Activated T-cell treated with anti-CD3 and anti-CD28 coated beads, Interleukin-2, amount 50 U/mL, for 4 hours (primary cell): ENCODE data around the gene MRTFA. TPM values are rescaled to one million over a fixed set of nuclear protein-coding genes. Genes with fewer than 3 reads are reported as not detected.
A peak's percentile ranks its signal among the peaks of the same experiment; 100 is the strongest.
"Not testable (repeated sequence)": the region's sequence is repeated elsewhere in the genome, so short reads cannot be mapped to it uniquely, and the experiment has no call there.

Source experiments
- ATAC-seq, 2 donors: fragments of 200-7000 bp; cut with Tn5 transposase; one replicate each; pipeline ENCODE4 v1.10.0; 2021
- DNase-seq: peaks from one replicate; pipeline ENCODE4 v3.0.0-alpha.2; 2020
- H3K27me3 Mint-ChIP-seq: one replicate; pipeline ENCODE4 v1.8.0; 2021; ENCODE audit warnings: low read depth, mixed read lengths
- H3K36me3 Mint-ChIP-seq: one replicate; pipeline ENCODE4 v1.8.0; 2022; ENCODE audit warnings: mixed read lengths; ENCODE audit not compliant: insufficient read depth
- H3K4me1 Mint-ChIP-seq: one replicate; pipeline ENCODE4 v1.8.0; 2021; ENCODE audit warnings: low read depth, mixed read lengths
- H3K4me3 Mint-ChIP-seq: one replicate; pipeline ENCODE4 v1.8.0; 2021; ENCODE audit warnings: mild to moderate bottlenecking, moderate library complexity, mixed read lengths
- H3K9me3 Mint-ChIP-seq: one replicate; pipeline ENCODE4 v1.8.0; 2021; ENCODE audit warnings: mixed read lengths
- total RNA-seq, 3 donors: library from RNA; stranded (reverse); gene quantifications; one replicate each; pipeline ENCODE4 v1.2.1, GENCODE V29; 2021

Gene MRTFA
- total RNA-seq, 3 donors from 2014 or later: 35.3 to 42.2 (median 38.2) TPM

DNA sequence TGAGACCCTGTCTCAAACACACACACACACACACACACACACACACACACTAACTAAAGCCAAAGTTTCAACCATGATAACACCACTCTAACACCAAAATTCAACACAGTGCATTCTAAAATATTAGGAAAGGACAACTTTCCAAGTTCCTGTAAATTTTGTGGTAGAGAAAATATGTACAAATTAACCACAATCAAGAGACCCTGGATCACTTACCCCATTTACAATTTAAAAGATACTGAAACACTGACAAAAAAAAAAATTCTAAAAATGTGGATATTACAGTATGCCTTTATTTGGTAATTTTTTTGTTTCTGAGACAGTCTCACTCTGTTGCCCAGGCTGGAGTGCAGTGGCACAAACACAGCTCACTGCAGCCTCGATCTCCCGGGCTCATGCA lies 9.7 kb downstream of the MRTFA start:
- Mint-ChIP-seq H3K27me3 (no peaks in the 10 kb centered on the region), H3K36me3 (peaks cover 6% of the 10 kb centered on the region), H3K4me1 (peaks cover 42% of the 10 kb centered on the region), H3K9me3 (peaks cover 8% of the 10 kb centered on the region), H3K4me3 (no peak overlapping the region)
- DNase-seq (no peak), ATAC-seq (no peak)

DNA sequence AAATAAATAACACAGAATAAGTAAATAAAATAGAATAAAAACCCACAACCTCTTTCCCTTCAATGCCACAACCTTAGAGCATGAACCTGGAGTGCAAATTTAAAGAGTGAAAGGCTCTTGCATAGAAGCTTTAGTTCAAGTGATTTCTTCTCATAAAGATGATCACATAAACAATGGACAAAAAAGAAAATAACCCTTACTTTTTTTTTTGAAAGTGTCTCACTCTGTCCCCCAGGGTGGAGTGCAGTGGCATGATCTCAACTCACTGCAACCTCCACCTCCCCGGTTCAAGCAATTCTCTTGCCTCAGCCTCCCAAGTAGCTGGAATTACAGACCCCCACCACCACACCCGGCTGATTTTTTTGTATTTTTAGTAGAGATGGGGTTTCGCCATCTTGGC lies 10.7 kb downstream of the MRTFA start:
- not testable (repeated sequence) for DNase-seq, H3K27me3 Mint-ChIP-seq, ATAC-seq, H3K4me3 Mint-ChIP-seq
- Mint-ChIP-seq H3K9me3 (peaks cover 10% of the 10 kb centered on the region), H3K36me3 (peaks cover 11% of the 10 kb centered on the region), H3K4me1 (peaks cover 33% of the 10 kb centered on the region)

DNA sequence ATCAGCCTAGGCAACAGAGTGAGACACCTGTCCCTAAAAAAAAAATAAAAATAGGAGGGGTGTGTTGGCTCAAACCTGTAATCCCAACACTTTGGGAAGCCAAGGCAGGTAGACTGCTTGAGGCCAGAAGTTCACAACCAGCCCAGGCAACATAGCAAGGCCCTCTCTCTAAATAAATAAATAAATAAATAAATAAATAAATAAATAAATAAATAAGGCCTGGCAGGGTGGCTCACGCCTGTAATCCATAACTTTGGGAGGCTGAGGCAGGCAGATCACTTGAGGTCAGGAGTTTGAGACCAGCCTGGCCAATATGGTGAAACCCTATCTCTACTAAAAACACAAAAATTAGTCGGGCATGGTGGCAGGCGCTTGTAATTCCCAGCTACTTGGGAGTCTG lies 11.2 kb downstream of the MRTFA start:
- not testable (repeated sequence) for DNase-seq, H3K4me3 Mint-ChIP-seq, H3K27me3 Mint-ChIP-seq, ATAC-seq
- Mint-ChIP-seq H3K36me3 (peaks cover 15% of the 10 kb centered on the region), H3K4me1 (peaks cover 37% of the 10 kb centered on the region), H3K9me3 (peaks cover 14% of the 10 kb centered on the region)

DNA sequence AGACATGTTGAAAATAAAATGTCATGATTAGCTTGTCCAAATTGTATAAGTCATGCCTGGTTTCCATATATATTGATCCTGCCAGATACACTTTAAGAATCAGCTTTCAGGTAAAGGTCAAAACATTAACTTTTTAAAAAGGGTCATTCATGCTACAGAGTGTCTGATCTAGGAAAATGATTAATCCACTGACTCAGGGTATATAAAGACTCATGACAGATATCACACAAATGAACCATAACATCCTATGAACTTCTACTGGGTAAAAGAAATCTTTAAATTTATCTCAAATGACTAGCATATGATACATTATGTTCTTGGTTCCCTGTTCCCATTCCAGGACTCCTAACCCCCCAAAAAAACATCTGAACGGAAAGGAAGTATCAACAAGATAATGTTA lies 11.7 kb downstream of the MRTFA start:
- Mint-ChIP-seq H3K4me3 (no peak overlapping the region), H3K4me1 (peaks cover 37% of the 10 kb centered on the region), H3K9me3 (peaks cover 14% of the 10 kb centered on the region), H3K36me3 (peaks cover 15% of the 10 kb centered on the region), H3K27me3 (no peaks in the 10 kb centered on the region)
- DNase-seq (no peak), ATAC-seq (peak; percentile 48 to 56)

DNA sequence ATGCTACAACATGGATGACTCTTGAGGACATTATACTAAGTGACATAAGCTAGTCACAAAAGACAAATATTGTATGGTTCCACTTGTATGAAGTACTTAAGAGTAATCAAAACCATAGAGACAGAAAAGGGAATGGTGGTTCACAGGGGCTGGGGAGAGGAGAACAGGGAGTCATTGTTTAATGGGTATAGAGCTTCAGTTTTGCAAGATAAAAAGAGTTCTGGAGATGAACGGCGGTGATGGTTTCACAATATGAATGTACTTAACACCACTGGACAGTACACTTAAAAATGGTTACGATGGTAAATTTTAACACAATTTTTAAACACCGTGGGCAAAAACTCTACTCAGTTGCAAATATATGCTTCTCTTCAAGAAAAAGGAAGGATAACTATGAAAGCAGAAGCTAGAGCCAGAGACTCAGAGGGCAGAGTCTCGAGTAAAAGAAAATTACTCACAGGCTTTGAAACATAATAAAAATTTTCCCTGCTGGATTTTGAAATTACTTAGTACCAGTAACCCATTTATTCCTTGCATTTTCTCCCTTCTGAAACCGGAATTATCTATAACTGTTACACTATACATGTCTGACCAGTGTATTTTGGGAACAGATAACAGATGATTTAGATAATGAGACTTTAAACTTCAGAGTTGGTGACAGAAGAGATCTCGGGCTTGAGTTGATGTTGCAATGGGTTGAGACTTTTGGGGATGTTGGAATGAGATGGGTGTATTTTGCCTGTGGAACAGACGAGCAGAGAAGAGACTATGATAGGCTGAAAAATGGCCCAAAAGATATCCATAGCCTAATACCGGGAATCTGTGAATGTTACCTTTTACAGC lies 15.0 kb downstream of the MRTFA start:
- Mint-ChIP-seq H3K4me3 (no peak overlapping the region), H3K27me3 (no peaks in the 10 kb centered on the region), H3K4me1 (peaks cover 19% of the 10 kb centered on the region), H3K9me3 (peaks cover 14% of the 10 kb centered on the region), H3K36me3 (peaks cover 20% of the 10 kb centered on the region)
- no peak for DNase-seq
- ATAC-seq: no peak

DNA sequence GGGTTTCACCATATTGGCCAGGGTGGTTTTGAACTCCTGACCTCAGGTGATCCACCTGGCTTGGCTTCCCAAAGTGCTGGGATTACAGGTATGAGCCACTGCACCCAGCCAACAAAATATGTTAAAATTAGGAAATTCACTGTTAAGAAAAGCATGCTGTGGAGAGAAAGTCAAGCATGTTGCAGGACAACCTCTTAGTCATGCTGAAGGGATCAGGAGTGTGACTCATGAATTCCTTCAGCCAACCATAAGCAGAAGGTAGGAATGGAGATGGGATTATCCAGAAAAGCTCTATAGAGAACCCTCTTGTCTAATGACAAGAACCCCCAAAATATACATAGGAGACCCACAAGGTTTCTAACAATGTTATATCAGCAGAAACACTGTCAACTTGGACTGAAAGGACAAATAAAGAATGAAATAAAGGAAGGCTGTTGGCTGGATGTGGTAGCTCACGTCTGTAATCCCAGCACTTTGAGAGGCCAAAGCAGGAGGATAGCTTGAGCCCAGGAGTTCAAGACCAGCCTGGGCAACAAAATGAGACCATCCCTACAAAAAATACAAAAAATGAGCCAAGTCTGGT lies 16.0 kb downstream of the MRTFA start:
- peaks cover 23% of the 10 kb centered on the region for H3K4me1 Mint-ChIP-seq

DNA sequence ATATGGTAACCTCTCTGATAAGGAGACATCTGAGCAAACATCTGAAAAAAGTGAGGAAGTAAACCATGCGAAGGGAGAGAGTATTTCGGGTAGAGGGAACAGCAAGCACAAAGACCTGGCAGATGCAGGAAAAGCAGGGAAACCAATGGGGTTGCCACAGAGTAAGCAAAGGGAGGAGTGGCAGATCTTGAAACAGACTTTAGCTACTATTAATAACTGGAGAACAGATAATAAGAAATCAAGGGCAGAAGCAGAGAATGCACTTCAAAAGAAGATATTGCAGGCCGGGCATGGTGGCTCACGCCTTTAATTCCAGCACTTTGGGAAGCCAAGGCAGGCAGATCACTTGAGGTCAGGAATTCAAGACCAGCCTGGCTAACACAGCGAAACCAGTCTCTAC lies 18.1 kb downstream of the MRTFA start:
- DNase-seq (no peak), ATAC-seq (no peak)
- Mint-ChIP-seq H3K27me3 (no peaks in the 10 kb centered on the region), H3K9me3 (peaks cover 14% of the 10 kb centered on the region), H3K36me3 (peaks cover 23% of the 10 kb centered on the region), H3K4me3 (no peak overlapping the region), H3K4me1 (peaks cover 20% of the 10 kb centered on the region)

More for the DNA sequence above, 16.0 kb downstream of the MRTFA start:
- Mint-ChIP-seq H3K9me3 (peaks cover 14% of the 10 kb centered on the region), H3K4me3 (no peak overlapping the region), H3K27me3 (no peaks in the 10 kb centered on the region), H3K36me3 (peaks cover 23% of the 10 kb centered on the region)
- ATAC-seq (no peak), DNase-seq (no peak)

DNA sequence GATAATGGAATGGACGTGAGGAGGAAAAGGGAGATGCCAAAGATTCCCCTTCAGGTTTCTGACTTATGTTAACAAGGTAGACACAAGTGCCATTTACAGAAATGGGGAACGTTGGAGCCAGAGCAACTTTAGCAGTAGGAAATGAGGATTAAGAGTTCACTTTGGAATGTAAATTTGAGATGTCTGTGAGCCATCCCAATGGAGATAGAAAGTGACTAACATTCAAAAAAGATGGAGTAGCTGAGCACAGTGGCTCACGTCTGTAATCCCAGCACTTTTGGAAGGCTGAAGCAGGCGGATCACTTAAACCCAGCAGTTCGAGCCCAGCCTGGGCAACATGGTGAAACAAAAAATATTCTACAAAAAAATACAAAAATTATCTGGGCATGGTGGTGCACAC lies 19.9 kb downstream of the MRTFA start:
- Mint-ChIP-seq H3K36me3 (peaks cover 15% of the 10 kb centered on the region), H3K27me3 (no peaks in the 10 kb centered on the region), H3K4me1 (peaks cover 33% of the 10 kb centered on the region), H3K9me3 (peaks cover 4% of the 10 kb centered on the region), H3K4me3 (no peak overlapping the region)
- DNase-seq (no peak), ATAC-seq (no peak)

DNA sequence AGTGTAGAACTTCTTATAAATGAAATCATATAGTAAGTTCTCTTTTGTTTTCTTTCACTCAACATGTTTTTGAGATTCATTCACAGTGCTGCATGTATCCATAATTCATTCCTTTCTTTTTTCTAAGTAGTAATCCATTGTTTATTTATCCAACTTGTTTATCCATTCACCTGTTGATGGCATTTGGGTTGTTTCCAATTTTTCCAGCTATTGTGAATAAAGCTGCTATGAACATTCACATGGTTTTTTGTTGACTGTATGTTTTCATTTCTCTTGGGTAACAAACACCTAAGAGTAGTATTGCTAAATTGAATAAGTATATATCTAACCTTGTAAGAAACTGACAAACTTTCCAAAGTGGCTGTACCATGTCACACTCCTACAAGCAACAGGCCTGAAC lies 23.5 kb downstream of the MRTFA start:
- ATAC-seq: no peak
- Mint-ChIP-seq H3K9me3 (no peaks in the 10 kb centered on the region), H3K36me3 (peaks cover 6% of the 10 kb centered on the region), H3K4me3 (no peak overlapping the region), H3K27me3 (no peaks in the 10 kb centered on the region), H3K4me1 (peaks cover 36% of the 10 kb centered on the region)
- no peak for DNase-seq

DNA sequence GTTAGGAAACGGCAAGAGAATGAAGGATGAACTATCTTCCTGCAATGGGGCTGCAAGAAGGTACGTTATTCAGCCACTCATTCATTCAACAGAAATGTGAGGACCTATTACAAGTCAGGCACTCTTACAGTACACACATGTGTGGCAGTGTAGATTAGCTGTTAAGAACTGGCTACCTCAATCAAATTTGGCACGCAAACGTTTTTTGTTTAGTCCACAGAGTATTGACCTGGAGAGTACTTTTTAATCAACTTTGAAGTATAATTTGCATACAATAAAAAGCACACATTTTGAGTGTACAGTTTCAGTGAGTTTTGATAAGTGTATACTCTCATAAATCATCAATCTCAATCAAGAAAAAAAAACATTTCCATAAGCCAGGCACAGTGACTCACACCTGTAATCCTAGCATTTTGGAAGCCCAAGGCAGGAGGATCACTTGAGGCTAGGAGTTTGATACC lies 24.2 kb downstream of the MRTFA start:
- no peaks in the 10 kb centered on the region for H3K9me3 Mint-ChIP-seq
- no peak overlapping the region for H3K4me3 Mint-ChIP-seq
- H3K36me3 Mint-ChIP-seq: peaks cover 4% of the 10 kb centered on the region
- H3K4me1 Mint-ChIP-seq: peaks cover 38% of the 10 kb centered on the region
- ATAC-seq (no peak), DNase-seq (no peak)
- H3K27me3 Mint-ChIP-seq: no peaks in the 10 kb centered on the region

DNA sequence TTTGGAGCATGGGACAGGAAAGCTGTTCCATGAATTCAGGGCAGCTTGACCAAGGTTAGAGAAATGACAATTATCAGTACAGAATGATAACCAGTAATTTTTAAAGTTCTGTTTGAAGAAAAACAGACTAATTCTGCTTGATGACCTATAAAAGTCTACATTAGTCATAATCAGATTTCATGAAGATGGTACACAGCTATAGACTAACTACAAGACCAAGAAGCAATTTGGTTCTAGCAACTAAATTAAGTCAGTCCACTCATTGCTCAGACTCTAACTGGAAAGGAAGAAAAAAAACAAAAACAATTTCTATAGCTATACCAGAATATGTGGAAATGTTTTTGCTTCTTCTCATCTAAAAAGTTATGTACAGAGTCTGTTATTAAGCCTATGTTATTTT lies 24.9 kb downstream of the MRTFA start:
- Mint-ChIP-seq H3K9me3 (no peaks in the 10 kb centered on the region), H3K27me3 (no peaks in the 10 kb centered on the region), H3K4me3 (no peak overlapping the region), H3K36me3 (peaks cover 4% of the 10 kb centered on the region), H3K4me1 (peaks cover 43% of the 10 kb centered on the region)
- ATAC-seq (no peak), DNase-seq (no peak)

DNA sequence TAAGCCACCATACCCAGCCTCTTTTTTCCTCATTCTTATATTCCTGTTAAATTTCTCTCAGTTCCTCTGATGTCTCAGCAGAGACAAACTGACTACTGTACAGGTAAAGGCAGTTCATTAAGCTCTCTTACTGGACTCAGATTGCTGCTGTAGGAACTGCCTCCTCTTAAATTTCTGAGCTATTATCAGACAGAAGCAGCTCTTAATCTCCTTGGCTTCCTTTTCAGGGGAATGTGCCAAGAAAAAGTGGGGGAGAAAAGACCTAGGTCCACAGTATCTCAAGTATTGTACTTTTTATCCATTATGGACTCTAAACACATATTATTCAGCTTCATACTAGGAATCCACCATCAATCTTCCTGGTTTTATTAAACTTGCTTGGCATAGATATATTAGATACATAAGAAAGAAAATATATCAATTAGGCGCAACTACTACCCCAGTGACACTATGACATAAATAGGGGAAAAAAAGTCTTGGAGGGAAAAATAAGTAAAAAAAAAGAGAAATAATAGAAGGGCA lies 26.1 kb downstream of the MRTFA start:
- Mint-ChIP-seq H3K27me3 (no peaks in the 10 kb centered on the region), H3K9me3 (no peaks in the 10 kb centered on the region), H3K36me3 (no peaks in the 10 kb centered on the region), H3K4me1 (peaks cover 47% of the 10 kb centered on the region), H3K4me3 (no peak overlapping the region)
- ATAC-seq (no peak), DNase-seq (no peak)

DNA sequence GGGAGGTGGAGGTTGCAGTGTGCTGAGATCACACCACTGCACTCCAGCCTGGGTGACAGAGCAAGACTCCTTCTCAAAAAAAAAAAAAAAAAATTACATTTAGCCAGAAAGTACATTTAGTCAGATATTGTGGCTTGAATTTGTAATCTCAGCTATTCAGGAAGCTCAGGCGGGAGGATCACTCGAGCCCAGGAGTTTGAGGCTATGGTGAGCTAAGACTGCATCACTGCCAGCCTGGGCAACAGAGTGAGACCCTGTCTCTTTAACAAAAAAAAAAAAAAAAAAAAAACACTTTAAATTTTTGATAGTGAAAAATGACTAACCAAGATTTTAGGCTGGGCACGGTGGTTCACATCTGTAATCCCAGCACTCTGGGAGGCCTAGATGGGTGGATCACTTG lies 27.3 kb downstream of the MRTFA start:
- no peaks in the 10 kb centered on the region for H3K36me3 Mint-ChIP-seq
- no peaks in the 10 kb centered on the region for H3K9me3 Mint-ChIP-seq
- peaks cover 52% of the 10 kb centered on the region for H3K4me1 Mint-ChIP-seq
- peak in 1 of 2 donors; percentile 18 for ATAC-seq
- H3K4me3 Mint-ChIP-seq: no peak overlapping the region
- DNase-seq: no peak
- H3K27me3 Mint-ChIP-seq: no peaks in the 10 kb centered on the region

DNA sequence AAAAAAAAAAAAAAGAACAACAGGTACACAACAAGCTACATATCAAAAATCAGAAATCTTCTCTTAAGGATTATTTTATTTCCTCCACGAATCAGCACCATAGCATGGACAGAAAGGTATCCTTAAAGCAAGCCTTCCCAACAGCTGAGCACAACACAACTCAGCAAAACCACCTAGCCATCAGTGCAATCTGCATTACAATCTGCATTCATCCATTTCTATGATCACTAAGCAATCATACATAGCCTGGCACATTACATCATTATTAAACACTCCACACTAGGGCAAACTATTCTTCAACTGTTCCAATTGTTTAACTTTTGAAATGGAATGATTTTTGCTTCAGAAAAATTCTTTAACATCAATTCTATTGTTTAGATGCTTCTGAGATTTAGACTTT lies 29.0 kb downstream of the MRTFA start:
- Mint-ChIP-seq H3K27me3 (no peaks in the 10 kb centered on the region), H3K36me3 (peaks cover 2% of the 10 kb centered on the region), H3K4me1 (peaks cover 52% of the 10 kb centered on the region), H3K9me3 (no peaks in the 10 kb centered on the region), H3K4me3 (no peak overlapping the region)
- ATAC-seq (no peak), DNase-seq (no peak)

DNA sequence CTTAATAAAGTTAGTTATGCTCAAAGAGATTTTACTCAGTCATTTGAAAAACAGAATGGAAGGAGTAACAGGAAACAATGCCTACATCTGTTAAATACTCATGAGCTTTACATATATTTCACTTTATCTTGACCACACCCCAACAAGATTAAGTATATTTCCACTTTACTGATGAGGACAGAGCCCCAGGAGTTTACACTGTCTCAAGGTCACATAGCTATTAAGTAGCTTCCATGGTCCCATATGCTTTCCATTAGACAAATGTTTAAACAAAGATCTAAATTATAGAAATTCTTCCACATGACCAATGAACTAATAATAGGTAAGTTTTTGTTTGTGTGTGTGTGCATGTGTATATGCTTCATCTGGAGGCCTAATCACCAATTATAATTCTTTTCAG lies 30.2 kb downstream of the MRTFA start:
- peaks cover 45% of the 10 kb centered on the region for H3K4me1 Mint-ChIP-seq
- DNase-seq: no peak
- H3K27me3 Mint-ChIP-seq: no peaks in the 10 kb centered on the region
- no peaks in the 10 kb centered on the region for H3K9me3 Mint-ChIP-seq
- ATAC-seq: no peak
- H3K36me3 Mint-ChIP-seq: peaks cover 2% of the 10 kb centered on the region
- H3K4me3 Mint-ChIP-seq: no peak overlapping the region
